Endothelial cell of umbilical vein (primary cell): ENCODE data around the gene JUNB. TPM values are rescaled to one million over a fixed set of nuclear protein-coding genes. Genes with fewer than 3 reads are reported as not detected.

Experiments used
- BruUV-seq: library from RNA; stranded (reverse); fragments of 400-500 nt; replicated peaks from 2 replicates; lab custom pipeline; 2021; lab: Mats Ljungman, UMichigan
- CTCF ChIA-PET: fragments of 300-600, 350-600 bp; sonication (Branson Sonifier 250); formaldehyde crosslinking; loops from one replicate; lab custom pipeline; 2021; ENCODE audit warnings: antibody characterized with exemption, inconsistent platforms; lab: Charles Lee
- POLR2A ChIA-PET: fragments of 300-600, 350-600 bp; sonication (Branson Sonifier 250); formaldehyde crosslinking; loops from one replicate; lab custom pipeline; 2021; ENCODE audit warnings: antibody characterized with exemption, inconsistent platforms; lab: Charles Lee
- DNase-seq: peaks from one replicate; pipeline ENCODE4 v3.0.0-alpha.2; 2011; ENCODE audit warnings: low read depth, low spot score
- FAIRE-seq: peaks from 2 replicates; lab custom pipeline; 2011; peaks lifted over from hg19 to GRCh38; lab: Jason Lieb, UNC
- H2AFZ ChIP-seq: 2 replicates; pipeline ENCODE4 v1.6.0; 2012; ENCODE audit warnings: low read depth, low read length, control low read depth, inconsistent platforms
- H3K27ac ChIP-seq: 2 replicates; pipeline ENCODE4 v1.5.1; 2011; ENCODE audit warnings: low read depth, mild to moderate bottlenecking, control low read depth, low read length, moderate library complexity; ENCODE audit not compliant: insufficient read depth
- H3K27me3 ChIP-seq, 2 experiments: 2 replicates each; pipeline versions ENCODE4 v1.6.0 to v1.6.1; 2011; ENCODE audit warnings: low read length in 2 of 2, mixed read lengths in 1 of 2; ENCODE audit not compliant: control insufficient read depth in 2 of 2, insufficient read depth in 2 of 2
- H3K36me3 ChIP-seq, 2 experiments: 2 replicates in 1 of 2; 3 replicates in 1 of 2; pipeline ENCODE4 v1.5.1; 2011; ENCODE audit warnings: low read length in 2 of 2, mild to moderate bottlenecking in 1 of 2, moderate library complexity in 1 of 2; ENCODE audit not compliant: control insufficient read depth in 2 of 2, insufficient read depth in 2 of 2; ENCODE audit errors: extremely low read depth in 1 of 2
- H3K4me1 ChIP-seq: 3 replicates; pipeline ENCODE4 v1.5.1; 2011; ENCODE audit warnings: mild to moderate bottlenecking, low read length; ENCODE audit not compliant: control insufficient read depth, insufficient read depth; ENCODE audit errors: extremely low read depth
- H3K4me2 ChIP-seq: 2 replicates; pipeline ENCODE4 v1.6.1; 2011; ENCODE audit warnings: low read length, control low read depth, mixed read lengths; ENCODE audit not compliant: insufficient read depth
- H3K4me3 ChIP-seq, 3 experiments: fragments of 200-600 bp in 1 of 3; sonication (generic), shearing (Covaris generic) in 1 of 3; replicated peaks in 1 of 3; 2 replicates each; pipeline ENCODE4 v1.5.1; 2011 to 2016; ENCODE audit warnings: control low read depth in 3 of 3, low read length in 3 of 3, mild to moderate bottlenecking in 2 of 3, inconsistent platforms in 1 of 3, low read depth in 1 of 3, moderate library complexity in 1 of 3; ENCODE audit not compliant: insufficient read depth in 1 of 3
- H3K79me2 ChIP-seq: 2 replicates; pipeline ENCODE4 v1.6.0; 2012; ENCODE audit warnings: low read length, inconsistent platforms; ENCODE audit not compliant: control insufficient read depth, insufficient read depth
- H3K9ac ChIP-seq: replicated peaks from 2 replicates; pipeline ENCODE3; 2011; ENCODE audit warnings: low read length, control low read depth; ENCODE audit not compliant: insufficient read depth; ENCODE audit errors: extremely low read depth
- H3K9me1 ChIP-seq: replicated peaks from 3 replicates; pipeline ENCODE4 v1.6.0; 2011; ENCODE audit warnings: mild to moderate bottlenecking, low read length; ENCODE audit not compliant: control insufficient read depth, insufficient read depth; ENCODE audit errors: extremely low read depth
- H3K9me3 ChIP-seq: replicated peaks from 2 replicates; pipeline ENCODE4 v1.5.1; 2012; ENCODE audit warnings: low read length, inconsistent platforms; ENCODE audit not compliant: control insufficient read depth, insufficient read depth
- H4K20me1 ChIP-seq: replicated peaks from 2 replicates; pipeline ENCODE3; 2011; ENCODE audit warnings: mild to moderate bottlenecking, low read length; ENCODE audit not compliant: control insufficient read depth, insufficient read depth; ENCODE audit errors: extremely low read depth
- EZH2 ChIP-seq: IDR thresholded peaks from 2 replicates; pipeline ENCODE4 v1.6.1; 2012; ENCODE audit warnings: borderline replicate concordance, low read depth, mild to moderate bottlenecking, moderate library complexity, low read length, inconsistent platforms; ENCODE audit not compliant: severe bottlenecking
- FOS ChIP-seq: IDR thresholded peaks from 2 replicates; pipeline ENCODE4 v1.6.1; 2011; ENCODE audit warnings: mild to moderate bottlenecking, low read length, moderate library complexity, borderline replicate concordance; ENCODE audit not compliant: insufficient read depth
- GATA2 ChIP-seq: IDR thresholded peaks from 2 replicates; pipeline ENCODE4 v1.7.0; 2011; ENCODE audit warnings: low read depth, mild to moderate bottlenecking, moderate library complexity, mixed read lengths, low read length; ENCODE audit not compliant: insufficient read length, insufficient read depth
- JUN ChIP-seq: IDR thresholded peaks from 2 replicates; pipeline ENCODE4 v1.6.1; 2011; ENCODE audit warnings: borderline replicate concordance, low read depth; ENCODE audit not compliant: insufficient read length, insufficient read depth
- MYC ChIP-seq: IDR thresholded peaks from one replicate; pipeline ENCODE4 v1.6.1; 2011; ENCODE audit warnings: mild to moderate bottlenecking, low read depth, low read length
- POLR2A ChIP-seq: IDR thresholded peaks from 2 replicates; pipeline ENCODE4 v1.6.1; 2012; ENCODE audit warnings: low read depth, mild to moderate bottlenecking, control low read depth, low read length
- POLR2AphosphoS5 ChIP-seq: IDR thresholded peaks from 2 replicates; pipeline ENCODE4 v1.6.1; 2012; ENCODE audit warnings: low read depth, mild to moderate bottlenecking, control low read depth, low read length, moderate library complexity; ENCODE audit not compliant: insufficient read depth
- dilution Hi-C: fragments of 300-500 bp; cut with MboI; formaldehyde crosslinking; loops from one replicate; pipeline ENCODE4 v1.15.0; 2019; ENCODE audit warnings: low sequenced_read_pairs; ENCODE audit not compliant: extremely low pct_ligation_motif_present
- intact Hi-C: fragments of 100-400 bp; cut with micrococcal nuclease; formaldehyde crosslinking; loops from one replicate; pipeline ENCODE4 v1.10.0; 2022
- polyA plus RNA-seq, 4 experiments: library from polyadenylated mRNA; depleted of rRNA in 3 of 4; stranded (reverse) in 3 of 4; unstranded in 1 of 4; fragments of >200 nt; gene quantifications; 2 replicates each; pipeline versions ENCODE4 v1.2.1 to v1.2.3, GENCODE V29; 2011 to 2012; ENCODE audit warnings: missing spikeins in 1 of 4
- total RNA-seq: library from RNA; stranded (reverse); gene quantifications from 2 replicates; pipeline ENCODE4 v1.2.3, GENCODE V29; 2021
- TF ChIP-seq, protein P1 (sequence below): IDR thresholded peaks from 2 replicates; pipeline ENCODE4 v1.6.1; 2011; ENCODE audit not compliant: insufficient read depth, insufficient read length
- TF ChIP-seq, protein P2 (sequence below), 2 donors: IDR thresholded peaks; 1 replicate in 1 of 2; 2 replicates in 1 of 2; pipeline ENCODE4 v1.5.1; 2011; ENCODE audit warnings: low read length in 2 of 2, mild to moderate bottlenecking in 2 of 2, moderate library complexity in 2 of 2, control low read depth in 1 of 2, inconsistent platforms in 1 of 2, low read depth in 1 of 2; ENCODE audit not compliant: insufficient read depth in 1 of 2; ENCODE audit errors: extremely low read depth in 1 of 2

JUNB gene
- total and polyA plus RNA-seq, 2 donors (not counting 3 experiments of a cell fraction or from before 2014, with no cell fraction given) = 22.8 to 74.4 TPM

DNA sequence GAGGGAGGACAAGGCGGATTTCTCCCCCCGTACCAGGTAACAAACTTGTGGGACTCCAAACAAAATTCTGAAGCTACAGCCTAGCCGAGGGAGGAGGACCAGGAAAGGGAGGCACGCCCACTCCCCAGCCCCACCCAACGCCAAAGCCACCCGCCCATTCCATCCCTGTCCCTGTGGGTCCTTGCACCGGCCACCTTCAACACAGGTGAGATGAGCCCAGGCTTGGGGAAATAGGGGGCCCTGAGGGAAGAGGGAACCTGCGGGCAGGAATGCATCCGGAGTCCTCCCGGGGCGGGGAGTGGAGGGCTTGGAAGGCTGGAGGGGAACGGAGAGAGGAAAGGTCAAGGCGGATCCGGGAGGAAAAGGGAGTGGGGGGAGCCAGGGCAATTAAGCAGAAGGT is 39.7 kb upstream of the JUNB start, which contains the start of gene BEST2:
TSS of gene BEST2 (plus strand) at position 157 of the 400 bp plus-strand sequence. CDS start 802 bp downstream, outside the sequence.
- no TSS peak for BruUV-seq
- dilution Hi-C loops = no loop called here

DNA sequence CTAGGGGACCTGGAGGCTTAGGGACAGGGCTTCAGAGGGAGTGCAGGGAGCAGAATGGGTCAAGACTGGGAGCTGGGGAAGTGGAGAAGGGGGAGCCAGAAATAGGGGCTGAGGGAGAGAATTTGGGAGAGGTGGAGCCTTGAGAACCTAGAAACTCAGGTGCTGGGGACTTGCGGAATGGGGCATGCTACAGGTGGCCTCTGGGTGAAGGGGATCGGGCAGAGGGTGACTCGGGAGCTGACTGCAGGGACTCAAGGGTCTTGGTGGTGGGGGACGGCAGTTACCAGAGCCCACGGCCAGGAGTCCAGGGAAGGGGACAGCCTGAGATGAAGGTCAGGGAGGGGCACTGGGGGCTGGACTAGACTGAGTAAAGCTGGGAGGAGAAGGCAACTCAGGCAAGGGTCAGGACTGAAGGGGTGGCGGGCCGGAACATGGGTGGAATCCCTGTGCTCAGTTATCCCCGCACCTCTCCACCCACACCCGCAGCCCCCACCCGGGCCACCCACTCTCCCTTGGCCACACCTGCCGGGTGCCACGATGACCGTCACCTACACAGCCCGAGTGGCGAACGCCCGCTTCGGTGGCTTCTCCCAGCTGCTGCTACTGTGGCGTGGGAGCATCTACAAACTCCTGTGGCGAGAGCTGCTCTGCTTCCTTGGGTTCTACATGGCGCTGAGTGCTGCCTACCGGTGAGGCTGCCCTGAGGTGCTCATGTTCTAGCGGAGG is 39.1 kb upstream of the JUNB start:
- CTCF ChIA-PET = interaction anchor here (1.1 to 2.7 kb wide), 3 partner anchors 8 to 14 kb away, joined by 4 to 14 read pairs (median 8); no protein-coding TSS in a partner anchor

More for the DNA sequence above, 39.7 kb upstream of the JUNB start, which contains the start of gene BEST2:
- H3K9me3 ChIP-seq = no peaks in the 10 kb centered on the region
- peaks cover 0 to 7% of the 10 kb centered on the region in 2 experiments for H3K27me3 ChIP-seq
- peaks cover 0 to 7% of the 10 kb centered on the region in 2 experiments for H3K36me3 ChIP-seq
- H3K4me1 ChIP-seq = peaks cover 2% of the 10 kb centered on the region
- intact Hi-C loops = no loop called here
- H3K4me3 ChIP-seq = no peak within 1 kb of the TSS
- no peaks in the 10 kb centered on the region for H4K20me1 ChIP-seq
- H3K79me2 ChIP-seq = no peaks in the 10 kb centered on the region
- no peak within 1 kb of the TSS for H3K4me2 ChIP-seq
- no peak within 1 kb of the TSS for H3K9ac ChIP-seq
- FAIRE-seq = no peak
- POLR2A ChIA-PET = no interaction called here
- no peaks in the 10 kb centered on the region for H3K9me1 ChIP-seq
- H2AFZ ChIP-seq = no peak within 1 kb of the TSS
- TF ChIP-seq JUN = no peak
- no peak within 1 kb of the TSS for H3K27ac ChIP-seq
- DNase-seq = no peak
- CTCF ChIA-PET = interaction anchor here (2.2 to 2.7 kb wide), 2 partner anchors 9 to 15 kb away, joined by 8 to 14 read pairs; no protein-coding TSS in a partner anchor

More for the DNA sequence above, 39.1 kb upstream of the JUNB start:
- DNase-seq (no peak), FAIRE-seq (no peak)
- Histone ChIP-seq H3K9me1 (no peaks in the 10 kb centered on the region), H3K27ac (no peak overlapping the region), H3K9ac (no peak overlapping the region), H3K27me3 (peaks cover 0 to 7% of the 10 kb centered on the region in 2 experiments), H3K79me2 (no peaks in the 10 kb centered on the region), H3K4me2 (no peak overlapping the region), H3K9me3 (no peaks in the 10 kb centered on the region), H4K20me1 (no peaks in the 10 kb centered on the region), H3K4me3 (no peak overlapping the region), H3K36me3 (peaks cover 0 to 4% of the 10 kb centered on the region in 2 experiments), H3K4me1 (peaks cover 2% of the 10 kb centered on the region), H2AFZ (no peak overlapping the region)
- BruUV-seq = no TSS peak
- TF ChIP-seq EZH2 (no peak), MYC (no peak), POLR2A (no peak), POLR2AphosphoS5 (no peak), JUN (no peak), GATA2 (no peak), FOS (no peak)
- TF ChIP-seq, protein P1, sequence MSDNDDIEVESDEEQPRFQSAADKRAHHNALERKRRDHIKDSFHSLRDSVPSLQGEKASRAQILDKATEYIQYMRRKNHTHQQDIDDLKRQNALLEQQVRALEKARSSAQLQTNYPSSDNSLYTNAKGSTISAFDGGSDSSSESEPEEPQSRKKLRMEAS = no peak
- TF ChIP-seq, protein P2, sequence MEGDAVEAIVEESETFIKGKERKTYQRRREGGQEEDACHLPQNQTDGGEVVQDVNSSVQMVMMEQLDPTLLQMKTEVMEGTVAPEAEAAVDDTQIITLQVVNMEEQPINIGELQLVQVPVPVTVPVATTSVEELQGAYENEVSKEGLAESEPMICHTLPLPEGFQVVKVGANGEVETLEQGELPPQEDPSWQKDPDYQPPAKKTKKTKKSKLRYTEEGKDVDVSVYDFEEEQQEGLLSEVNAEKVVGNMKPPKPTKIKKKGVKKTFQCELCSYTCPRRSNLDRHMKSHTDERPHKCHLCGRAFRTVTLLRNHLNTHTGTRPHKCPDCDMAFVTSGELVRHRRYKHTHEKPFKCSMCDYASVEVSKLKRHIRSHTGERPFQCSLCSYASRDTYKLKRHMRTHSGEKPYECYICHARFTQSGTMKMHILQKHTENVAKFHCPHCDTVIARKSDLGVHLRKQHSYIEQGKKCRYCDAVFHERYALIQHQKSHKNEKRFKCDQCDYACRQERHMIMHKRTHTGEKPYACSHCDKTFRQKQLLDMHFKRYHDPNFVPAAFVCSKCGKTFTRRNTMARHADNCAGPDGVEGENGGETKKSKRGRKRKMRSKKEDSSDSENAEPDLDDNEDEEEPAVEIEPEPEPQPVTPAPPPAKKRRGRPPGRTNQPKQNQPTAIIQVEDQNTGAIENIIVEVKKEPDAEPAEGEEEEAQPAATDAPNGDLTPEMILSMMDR (IDR thresholded peaks at IDR 0.05; ENCODE audit: extremely low read depth in 1 of 2, insufficient read depth in 1 of 2, low read depth in 1 of 2, low read length in 2 of 2) = no peak
- intact Hi-C loops (no loop called here), dilution Hi-C loops (no loop called here)
- POLR2A ChIA-PET = no interaction called here
